Testis (tissue), 2 donors: Measurements from ENCODE around the gene CGB7.

Experiments used
- POLR2A ChIP-seq: fragments of 450-650 bp; IDR thresholded peaks from one replicate; pipeline ENCODE4 v1.6.1; 2017; ENCODE audit warnings: antibody characterized with exemption, mild to moderate bottlenecking, moderate library complexity
- TF ChIP-seq, protein P1 (sequence below), 3 experiments: fragments of 450-650 bp in 2 of 3; fragments of 200-600 bp in 1 of 3; sonication (generic) in 1 of 3; IDR thresholded peaks; one replicate each; pipeline ENCODE4 v1.5.1; 2016 to 2019; ENCODE audit warnings: antibody characterized with exemption in 3 of 3, mild to moderate bottlenecking in 2 of 3, moderate library complexity in 1 of 3

DNA sequence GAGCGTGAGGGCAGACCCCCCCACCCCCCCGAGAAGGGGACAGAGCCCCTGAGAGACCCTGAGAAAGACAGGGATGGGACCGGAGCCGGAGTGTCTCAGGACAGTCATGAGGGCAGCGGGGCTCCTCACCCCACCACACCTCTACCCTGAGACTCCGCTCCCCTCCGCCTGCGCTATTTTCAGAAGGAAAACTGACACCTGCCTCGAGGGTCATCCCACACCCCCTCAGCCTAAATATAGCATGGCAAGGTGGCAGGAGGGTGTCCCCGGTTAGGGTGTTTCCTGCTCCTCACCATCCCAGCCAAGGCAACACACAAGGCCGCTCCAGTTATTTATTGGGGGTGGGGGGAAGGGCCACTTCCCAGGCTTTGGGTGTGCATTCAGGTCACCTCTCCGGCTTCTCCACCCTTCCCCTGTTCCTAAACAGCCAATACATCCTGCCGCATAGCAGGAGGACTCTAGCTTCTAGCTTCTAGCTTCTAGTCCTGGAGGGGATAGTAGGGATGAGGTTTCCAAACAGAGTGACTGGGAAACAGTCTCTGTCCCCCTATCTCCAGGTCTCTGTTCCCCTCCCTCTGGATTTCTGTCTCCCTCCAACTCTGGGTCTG lies 8.5 kb upstream of the CGB7 start:
- TF ChIP-seq, protein P1, sequence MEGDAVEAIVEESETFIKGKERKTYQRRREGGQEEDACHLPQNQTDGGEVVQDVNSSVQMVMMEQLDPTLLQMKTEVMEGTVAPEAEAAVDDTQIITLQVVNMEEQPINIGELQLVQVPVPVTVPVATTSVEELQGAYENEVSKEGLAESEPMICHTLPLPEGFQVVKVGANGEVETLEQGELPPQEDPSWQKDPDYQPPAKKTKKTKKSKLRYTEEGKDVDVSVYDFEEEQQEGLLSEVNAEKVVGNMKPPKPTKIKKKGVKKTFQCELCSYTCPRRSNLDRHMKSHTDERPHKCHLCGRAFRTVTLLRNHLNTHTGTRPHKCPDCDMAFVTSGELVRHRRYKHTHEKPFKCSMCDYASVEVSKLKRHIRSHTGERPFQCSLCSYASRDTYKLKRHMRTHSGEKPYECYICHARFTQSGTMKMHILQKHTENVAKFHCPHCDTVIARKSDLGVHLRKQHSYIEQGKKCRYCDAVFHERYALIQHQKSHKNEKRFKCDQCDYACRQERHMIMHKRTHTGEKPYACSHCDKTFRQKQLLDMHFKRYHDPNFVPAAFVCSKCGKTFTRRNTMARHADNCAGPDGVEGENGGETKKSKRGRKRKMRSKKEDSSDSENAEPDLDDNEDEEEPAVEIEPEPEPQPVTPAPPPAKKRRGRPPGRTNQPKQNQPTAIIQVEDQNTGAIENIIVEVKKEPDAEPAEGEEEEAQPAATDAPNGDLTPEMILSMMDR (IDR thresholded peaks at IDR 0.05) = no peak
- TF ChIP-seq POLR2A = no peak
